ENCODE measurements around the gene PCCA.
A peak's percentile ranks its signal among the peaks of the same experiment; 100 is the strongest.

PCCA gene

GRCh38 chr13:100513987-100514670 is 425.2 kb downstream of the PCCA start:
- no peaks in the 10 kb centered on the region for H3K79me2 ChIP-seq (ENCODE audit: insufficient read depth, low read length)
- H3K4me2 ChIP-seq (ENCODE audit: low read depth, low read length, poor library complexity, severe bottlenecking): no peak overlapping the region
- H3K9me3 ChIP-seq (ENCODE audit: insufficient read depth, low read length): no peaks in the 10 kb centered on the region
- no peaks in the 10 kb centered on the region for H3F3A ChIP-seq (ENCODE audit: insufficient read depth)
- no peak overlapping the region for H3K27ac ChIP-seq (ENCODE audit: low read depth, low read length)
- H3K4me3 ChIP-seq (ENCODE audit: insufficient read depth, low read length, poor library complexity, severe bottlenecking): no peak overlapping the region
- no peak for TF ChIP-seq CTCF (IDR thresholded peaks at IDR 0.05; ENCODE audit: insufficient read depth, low read length, poor library complexity, severe bottlenecking)
- TF ChIP-seq EZH2phosphoT487 (conservative IDR thresholded peaks at IDR 0.05; ENCODE audit: low read length): no peak
- H2AFZ ChIP-seq (ENCODE audit: low read depth, low read length, severe bottlenecking): no peak overlapping the region
- H3K9ac ChIP-seq (ENCODE audit: low read length): no peak overlapping the region
- no peaks in the 10 kb centered on the region for H4K20me1 ChIP-seq (ENCODE audit: low read depth, low read length)
- H3K27me3 ChIP-seq (ENCODE audit: low read length): no peaks in the 10 kb centered on the region
- no peaks in the 10 kb centered on the region for H3K9me2 ChIP-seq (replicated peaks; ENCODE audit: insufficient read depth, low read length)
- no peaks in the 10 kb centered on the region for H3K36me3 ChIP-seq (ENCODE audit: low read length)

GRCh38 chr13:100514788-100515409 is 426.0 kb downstream of the PCCA start:
- no peak overlapping the region for H3K4me2 ChIP-seq (ENCODE audit: low read depth, low read length, poor library complexity, severe bottlenecking)
- no peak overlapping the region for H2AFZ ChIP-seq (ENCODE audit: low read depth, low read length, severe bottlenecking)
- no peaks in the 10 kb centered on the region for H4K20me1 ChIP-seq (ENCODE audit: low read depth, low read length)
- TF ChIP-seq CTCF (IDR thresholded peaks at IDR 0.05; ENCODE audit: insufficient read depth, low read length, poor library complexity, severe bottlenecking): peak; percentile 90
- no peak for TF ChIP-seq EZH2phosphoT487 (conservative IDR thresholded peaks at IDR 0.05; ENCODE audit: low read length)
- no peaks in the 10 kb centered on the region for H3K9me3 ChIP-seq (ENCODE audit: insufficient read depth, low read length)
- no peaks in the 10 kb centered on the region for H3K27me3 ChIP-seq (ENCODE audit: low read length)
- no peak overlapping the region for H3K4me3 ChIP-seq (ENCODE audit: insufficient read depth, low read length, poor library complexity, severe bottlenecking)
- H3K9ac ChIP-seq (ENCODE audit: low read length): no peak overlapping the region
- H3F3A ChIP-seq (ENCODE audit: insufficient read depth): no peaks in the 10 kb centered on the region
- H3K9me2 ChIP-seq (replicated peaks; ENCODE audit: insufficient read depth, low read length): no peaks in the 10 kb centered on the region
- no peak overlapping the region for H3K27ac ChIP-seq (ENCODE audit: low read depth, low read length)
- no peaks in the 10 kb centered on the region for H3K36me3 ChIP-seq (ENCODE audit: low read length)
- H3K79me2 ChIP-seq (ENCODE audit: insufficient read depth, low read length): no peaks in the 10 kb centered on the region

- H3K27ac ChIP-seq (ENCODE audit: low read depth, low read length): no peak overlapping the region
- no peaks in the 10 kb centered on the region for H4K20me1 ChIP-seq (ENCODE audit: low read depth, low read length)
- no peak overlapping the region for H3K4me3 ChIP-seq (ENCODE audit: insufficient read depth, low read length, poor library complexity, severe bottlenecking)
- no peaks in the 10 kb centered on the region for H3K27me3 ChIP-seq (ENCODE audit: low read length)
- H3K9ac ChIP-seq (ENCODE audit: low read length): no peak overlapping the region
- H3K79me2 ChIP-seq (ENCODE audit: insufficient read depth, low read length): no peaks in the 10 kb centered on the region
- H3K9me2 ChIP-seq (replicated peaks; ENCODE audit: insufficient read depth, low read length): no peaks in the 10 kb centered on the region
- no peaks in the 10 kb centered on the region for H3K36me3 ChIP-seq (ENCODE audit: low read length)
- no peaks in the 10 kb centered on the region for H3K9me3 ChIP-seq (ENCODE audit: insufficient read depth, low read length)
- no peak overlapping the region for H2AFZ ChIP-seq (ENCODE audit: low read depth, low read length, severe bottlenecking)
- H3F3A ChIP-seq (ENCODE audit: insufficient read depth): no peaks in the 10 kb centered on the region
- TF ChIP-seq CTCF (IDR thresholded peaks at IDR 0.05; ENCODE audit: insufficient read depth, low read length, poor library complexity, severe bottlenecking) (no peak), EZH2phosphoT487 (conservative IDR thresholded peaks at IDR 0.05; ENCODE audit: low read length) (no peak)
- H3K4me2 ChIP-seq (ENCODE audit: low read depth, low read length, poor library complexity, severe bottlenecking): no peak overlapping the region
These were observed 426.5 kb downstream of the PCCA start for GRCh38 chr13:100515410-100515800.
